GM12891 (cell line): ENCODE results near the gene DEFB114.

Experiments
- PAX5 ChIP-seq: IDR thresholded peaks from 2 replicates; pipeline ENCODE4 v1.6.1; 2011; ENCODE audit warnings: low read length, moderate library complexity, mild to moderate bottlenecking; ENCODE audit not compliant: insufficient read depth, severe bottlenecking
- POLR2A ChIP-seq: IDR thresholded peaks from 2 replicates; pipeline ENCODE4 v1.6.1; 2011; ENCODE audit warnings: low read depth, low read length, control low read depth
- POLR2AphosphoS5 ChIP-seq: IDR thresholded peaks from 2 replicates; pipeline ENCODE4 v1.6.1; 2011; ENCODE audit warnings: low read depth, low read length, control low read depth
- POU2F2 ChIP-seq: IDR thresholded peaks from 2 replicates; pipeline ENCODE4 v1.6.1; 2011; ENCODE audit warnings: low read depth, mild to moderate bottlenecking, control low read depth, low read length, moderate library complexity
- SPI1 ChIP-seq: IDR thresholded peaks from 2 replicates; pipeline ENCODE4 v1.6.1; 2011; ENCODE audit warnings: low read depth, low read length, control low read depth
- TAF1 ChIP-seq: IDR thresholded peaks from 2 replicates; pipeline ENCODE4 v1.6.1; 2011; ENCODE audit warnings: low read depth, low read length, control low read depth

DNA sequence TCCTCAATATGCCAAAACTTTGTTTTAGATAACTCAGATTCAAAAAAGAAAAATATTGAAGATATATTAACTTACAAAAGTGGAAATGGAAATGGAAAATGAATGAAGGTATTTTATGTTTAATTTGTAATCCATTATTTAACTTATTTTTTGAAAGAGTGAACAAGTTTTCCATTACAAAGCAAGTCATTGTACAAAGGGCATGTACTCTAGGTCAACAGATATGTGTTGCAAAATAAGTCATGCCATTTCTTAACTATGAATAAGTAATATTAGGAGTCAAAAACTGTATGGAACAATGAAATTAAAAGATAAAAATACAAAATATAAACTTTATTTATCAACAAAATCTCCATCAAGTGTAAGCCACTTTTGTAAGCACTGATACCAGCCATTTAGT, 31.3 kb upstream of the DEFB114 start:
- TF ChIP-seq POLR2A (no peak), POLR2AphosphoS5 (no peak), SPI1 (no peak), TAF1 (no peak), POU2F2 (no peak), PAX5 (no peak)
